ENCODE measurements around the gene INCENP.

DNA sequence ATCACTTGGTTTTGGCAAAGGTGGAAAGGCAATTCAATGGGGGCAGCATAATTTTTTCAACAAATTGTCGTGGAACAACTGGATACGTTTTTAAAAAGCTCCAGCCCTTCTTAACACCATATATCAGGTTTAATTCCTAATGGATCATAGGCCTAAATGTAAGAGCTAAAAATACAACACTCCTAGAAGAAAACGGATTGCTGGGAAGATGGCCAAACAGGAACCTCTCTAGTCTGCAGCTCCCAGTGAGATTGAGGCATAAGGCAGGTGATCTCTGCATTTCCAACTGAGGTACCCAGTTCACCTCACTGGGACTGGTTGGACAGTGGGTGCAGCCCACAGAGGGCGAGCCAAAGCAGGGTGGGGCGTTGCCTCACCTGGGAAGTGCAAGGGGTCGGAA is 33.8 kb downstream of the INCENP start:
- TF ChIP-seq, protein P1, sequence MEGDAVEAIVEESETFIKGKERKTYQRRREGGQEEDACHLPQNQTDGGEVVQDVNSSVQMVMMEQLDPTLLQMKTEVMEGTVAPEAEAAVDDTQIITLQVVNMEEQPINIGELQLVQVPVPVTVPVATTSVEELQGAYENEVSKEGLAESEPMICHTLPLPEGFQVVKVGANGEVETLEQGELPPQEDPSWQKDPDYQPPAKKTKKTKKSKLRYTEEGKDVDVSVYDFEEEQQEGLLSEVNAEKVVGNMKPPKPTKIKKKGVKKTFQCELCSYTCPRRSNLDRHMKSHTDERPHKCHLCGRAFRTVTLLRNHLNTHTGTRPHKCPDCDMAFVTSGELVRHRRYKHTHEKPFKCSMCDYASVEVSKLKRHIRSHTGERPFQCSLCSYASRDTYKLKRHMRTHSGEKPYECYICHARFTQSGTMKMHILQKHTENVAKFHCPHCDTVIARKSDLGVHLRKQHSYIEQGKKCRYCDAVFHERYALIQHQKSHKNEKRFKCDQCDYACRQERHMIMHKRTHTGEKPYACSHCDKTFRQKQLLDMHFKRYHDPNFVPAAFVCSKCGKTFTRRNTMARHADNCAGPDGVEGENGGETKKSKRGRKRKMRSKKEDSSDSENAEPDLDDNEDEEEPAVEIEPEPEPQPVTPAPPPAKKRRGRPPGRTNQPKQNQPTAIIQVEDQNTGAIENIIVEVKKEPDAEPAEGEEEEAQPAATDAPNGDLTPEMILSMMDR (IDR thresholded peaks at IDR 0.05; ENCODE audit: poor library complexity, severe bottlenecking) = no peak
- TF ChIP-seq EP300 (conservative IDR thresholded peaks at IDR 0.05; ENCODE audit: poor library complexity, severe bottlenecking) = no peak
- TF ChIP-seq, protein P2, sequence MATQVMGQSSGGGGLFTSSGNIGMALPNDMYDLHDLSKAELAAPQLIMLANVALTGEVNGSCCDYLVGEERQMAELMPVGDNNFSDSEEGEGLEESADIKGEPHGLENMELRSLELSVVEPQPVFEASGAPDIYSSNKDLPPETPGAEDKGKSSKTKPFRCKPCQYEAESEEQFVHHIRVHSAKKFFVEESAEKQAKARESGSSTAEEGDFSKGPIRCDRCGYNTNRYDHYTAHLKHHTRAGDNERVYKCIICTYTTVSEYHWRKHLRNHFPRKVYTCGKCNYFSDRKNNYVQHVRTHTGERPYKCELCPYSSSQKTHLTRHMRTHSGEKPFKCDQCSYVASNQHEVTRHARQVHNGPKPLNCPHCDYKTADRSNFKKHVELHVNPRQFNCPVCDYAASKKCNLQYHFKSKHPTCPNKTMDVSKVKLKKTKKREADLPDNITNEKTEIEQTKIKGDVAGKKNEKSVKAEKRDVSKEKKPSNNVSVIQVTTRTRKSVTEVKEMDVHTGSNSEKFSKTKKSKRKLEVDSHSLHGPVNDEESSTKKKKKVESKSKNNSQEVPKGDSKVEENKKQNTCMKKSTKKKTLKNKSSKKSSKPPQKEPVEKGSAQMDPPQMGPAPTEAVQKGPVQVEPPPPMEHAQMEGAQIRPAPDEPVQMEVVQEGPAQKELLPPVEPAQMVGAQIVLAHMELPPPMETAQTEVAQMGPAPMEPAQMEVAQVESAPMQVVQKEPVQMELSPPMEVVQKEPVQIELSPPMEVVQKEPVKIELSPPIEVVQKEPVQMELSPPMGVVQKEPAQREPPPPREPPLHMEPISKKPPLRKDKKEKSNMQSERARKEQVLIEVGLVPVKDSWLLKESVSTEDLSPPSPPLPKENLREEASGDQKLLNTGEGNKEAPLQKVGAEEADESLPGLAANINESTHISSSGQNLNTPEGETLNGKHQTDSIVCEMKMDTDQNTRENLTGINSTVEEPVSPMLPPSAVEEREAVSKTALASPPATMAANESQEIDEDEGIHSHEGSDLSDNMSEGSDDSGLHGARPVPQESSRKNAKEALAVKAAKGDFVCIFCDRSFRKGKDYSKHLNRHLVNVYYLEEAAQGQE (IDR thresholded peaks at IDR 0.05; ENCODE audit: borderline replicate concordance) = no peak
- no peak for TF ChIP-seq EZH2 (IDR thresholded peaks at IDR 0.05; ENCODE audit: borderline replicate concordance, insufficient read depth, low read length, poor library complexity, severe bottlenecking)
- TF ChIP-seq POLR2AphosphoS5 (IDR thresholded peaks at IDR 0.05) = no peak
